GM12801 (cell line): Measurements from ENCODE around the gene RFC4.

Experiments used
- TF ChIP-seq, protein P1 (sequence below): IDR thresholded peaks from one replicate; pipeline ENCODE4 v1.5.1; 2011; ENCODE audit warnings: control low read depth; ENCODE audit not compliant: insufficient read length; ENCODE audit errors: extremely low read depth

The RFC4 gene, protein sequence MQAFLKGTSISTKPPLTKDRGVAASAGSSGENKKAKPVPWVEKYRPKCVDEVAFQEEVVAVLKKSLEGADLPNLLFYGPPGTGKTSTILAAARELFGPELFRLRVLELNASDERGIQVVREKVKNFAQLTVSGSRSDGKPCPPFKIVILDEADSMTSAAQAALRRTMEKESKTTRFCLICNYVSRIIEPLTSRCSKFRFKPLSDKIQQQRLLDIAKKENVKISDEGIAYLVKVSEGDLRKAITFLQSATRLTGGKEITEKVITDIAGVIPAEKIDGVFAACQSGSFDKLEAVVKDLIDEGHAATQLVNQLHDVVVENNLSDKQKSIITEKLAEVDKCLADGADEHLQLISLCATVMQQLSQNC

DNA sequence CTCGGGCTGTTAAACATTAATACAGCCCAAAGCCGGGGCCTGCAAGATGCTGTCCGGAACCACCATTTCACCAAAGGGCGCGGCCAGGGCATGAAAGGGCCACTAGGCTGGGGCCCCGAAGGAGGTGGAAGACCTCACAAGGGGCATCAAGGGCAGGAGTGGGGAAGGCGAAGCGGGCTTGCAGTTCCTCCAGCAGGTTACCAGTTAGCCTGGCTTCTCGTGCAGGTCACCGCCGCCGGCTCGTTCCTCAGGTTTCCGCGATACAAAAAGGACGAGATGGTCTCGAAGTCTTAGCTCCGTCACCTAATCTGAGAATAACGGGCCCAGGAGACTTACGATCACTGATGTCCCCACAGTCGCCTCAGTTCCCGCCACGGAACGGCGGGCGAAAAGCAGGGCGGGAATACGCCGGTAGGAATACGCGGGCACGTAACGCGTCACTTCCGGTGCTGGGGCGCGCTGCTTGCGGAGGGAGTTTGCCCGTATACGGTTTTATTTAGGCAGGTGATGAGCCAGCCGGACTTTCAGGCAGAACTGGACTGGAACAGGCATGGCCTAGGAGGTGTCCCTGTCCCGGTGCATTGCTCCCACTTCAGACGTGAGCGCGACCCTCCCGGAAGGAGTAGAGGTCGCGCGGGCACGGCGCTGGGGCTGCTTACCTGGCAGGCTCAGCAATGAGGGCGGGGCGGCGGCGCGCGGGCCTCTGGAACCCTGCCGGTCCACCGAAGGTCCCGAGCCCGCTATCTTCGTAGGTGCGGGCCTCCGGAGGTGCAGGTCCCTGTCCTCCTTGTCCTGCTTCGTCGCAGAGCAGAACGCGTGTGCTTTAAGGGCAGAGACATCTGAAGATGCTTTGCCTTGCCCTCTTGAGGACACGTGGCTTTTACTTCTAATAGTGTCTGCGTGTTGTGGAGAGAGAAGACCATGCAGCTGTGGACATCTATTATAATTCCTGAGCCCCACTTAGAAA is at the start of gene RFC4:
Gene RFC4, minus strand, starts transcription at position 394 of the 967 bp plus-strand sequence. CDS start 1,769 bp downstream, outside the sequence.
- TF ChIP-seq, protein P1, sequence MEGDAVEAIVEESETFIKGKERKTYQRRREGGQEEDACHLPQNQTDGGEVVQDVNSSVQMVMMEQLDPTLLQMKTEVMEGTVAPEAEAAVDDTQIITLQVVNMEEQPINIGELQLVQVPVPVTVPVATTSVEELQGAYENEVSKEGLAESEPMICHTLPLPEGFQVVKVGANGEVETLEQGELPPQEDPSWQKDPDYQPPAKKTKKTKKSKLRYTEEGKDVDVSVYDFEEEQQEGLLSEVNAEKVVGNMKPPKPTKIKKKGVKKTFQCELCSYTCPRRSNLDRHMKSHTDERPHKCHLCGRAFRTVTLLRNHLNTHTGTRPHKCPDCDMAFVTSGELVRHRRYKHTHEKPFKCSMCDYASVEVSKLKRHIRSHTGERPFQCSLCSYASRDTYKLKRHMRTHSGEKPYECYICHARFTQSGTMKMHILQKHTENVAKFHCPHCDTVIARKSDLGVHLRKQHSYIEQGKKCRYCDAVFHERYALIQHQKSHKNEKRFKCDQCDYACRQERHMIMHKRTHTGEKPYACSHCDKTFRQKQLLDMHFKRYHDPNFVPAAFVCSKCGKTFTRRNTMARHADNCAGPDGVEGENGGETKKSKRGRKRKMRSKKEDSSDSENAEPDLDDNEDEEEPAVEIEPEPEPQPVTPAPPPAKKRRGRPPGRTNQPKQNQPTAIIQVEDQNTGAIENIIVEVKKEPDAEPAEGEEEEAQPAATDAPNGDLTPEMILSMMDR = no peak

DNA sequence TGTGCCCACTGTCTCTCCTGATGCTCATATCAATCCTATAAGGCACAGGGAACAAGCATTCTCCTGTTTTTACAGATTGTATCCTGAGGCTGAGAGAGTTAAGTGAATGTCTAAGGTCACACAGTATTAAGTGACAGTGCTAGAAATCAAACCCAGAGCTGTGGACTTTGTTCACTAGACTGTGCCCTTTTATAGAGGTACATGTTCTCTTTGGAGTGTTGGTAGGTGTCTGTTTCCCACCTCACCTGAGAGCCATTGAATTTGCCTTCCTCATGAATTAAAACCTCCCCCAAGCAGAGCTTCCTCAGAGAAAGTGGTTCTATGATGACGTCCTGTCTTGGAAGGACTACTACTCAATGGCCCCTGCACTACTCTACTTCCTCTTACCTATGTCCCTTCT is 48.7 kb upstream of the RFC4 start:
- TF ChIP-seq, protein P1 = no peak

DNA sequence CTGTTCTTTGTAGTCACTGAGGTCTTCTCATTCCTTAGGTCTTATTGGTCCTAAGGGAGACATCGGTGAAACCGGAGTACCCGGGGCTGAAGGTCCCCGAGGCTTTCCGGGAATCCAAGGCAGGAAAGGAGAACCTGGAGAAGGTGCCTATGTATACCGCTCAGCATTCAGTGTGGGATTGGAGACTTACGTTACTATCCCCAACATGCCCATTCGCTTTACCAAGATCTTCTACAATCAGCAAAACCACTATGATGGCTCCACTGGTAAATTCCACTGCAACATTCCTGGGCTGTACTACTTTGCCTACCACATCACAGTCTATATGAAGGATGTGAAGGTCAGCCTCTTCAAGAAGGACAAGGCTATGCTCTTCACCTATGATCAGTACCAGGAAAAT is 47.9 kb upstream of the RFC4 start:
- TF ChIP-seq, protein P1 = no peak

DNA sequence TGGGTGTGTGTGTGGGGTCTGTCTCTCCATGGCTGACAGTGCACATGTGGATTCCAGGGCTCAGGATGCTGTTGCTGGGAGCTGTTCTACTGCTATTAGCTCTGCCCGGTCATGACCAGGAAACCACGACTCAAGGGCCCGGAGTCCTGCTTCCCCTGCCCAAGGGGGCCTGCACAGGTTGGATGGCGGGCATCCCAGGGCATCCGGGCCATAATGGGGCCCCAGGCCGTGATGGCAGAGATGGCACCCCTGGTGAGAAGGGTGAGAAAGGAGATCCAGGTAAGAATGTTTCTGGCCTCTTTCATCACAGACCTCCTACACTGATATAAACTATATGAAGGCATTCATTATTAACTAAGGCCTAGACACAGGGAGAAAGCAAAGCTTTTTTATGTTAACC is 46.7 kb upstream of the RFC4 start:
- TF ChIP-seq, protein P1 = no peak

DNA sequence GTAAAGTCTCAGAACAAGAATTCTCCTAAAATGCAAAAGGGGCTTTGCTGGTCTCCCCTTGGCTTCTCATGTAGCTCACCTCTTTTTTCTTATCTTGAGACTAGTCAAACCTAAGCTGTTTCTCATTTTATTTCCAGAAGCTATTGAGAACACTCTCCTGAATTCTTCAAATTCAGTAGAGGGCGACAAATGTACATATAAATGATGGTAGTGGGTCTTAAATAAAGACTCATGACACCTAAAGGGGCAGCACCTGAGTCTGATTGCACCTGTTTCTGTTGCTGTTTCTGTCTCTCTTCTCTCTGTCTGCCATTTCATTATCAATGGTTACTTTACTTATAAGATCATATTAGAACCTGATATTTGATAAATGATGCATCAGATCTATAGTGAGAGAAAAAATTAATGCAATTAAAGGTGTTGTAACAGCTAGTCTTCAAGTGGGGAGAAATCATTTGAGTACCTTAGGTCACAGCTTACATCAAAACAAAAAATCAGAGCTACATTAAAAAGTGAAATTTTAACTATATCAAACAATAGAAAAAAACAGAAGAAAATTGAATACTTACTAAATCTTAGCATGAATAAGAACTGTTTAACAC is 43.2 kb upstream of the RFC4 start:
- TF ChIP-seq, protein P1 = no peak

DNA sequence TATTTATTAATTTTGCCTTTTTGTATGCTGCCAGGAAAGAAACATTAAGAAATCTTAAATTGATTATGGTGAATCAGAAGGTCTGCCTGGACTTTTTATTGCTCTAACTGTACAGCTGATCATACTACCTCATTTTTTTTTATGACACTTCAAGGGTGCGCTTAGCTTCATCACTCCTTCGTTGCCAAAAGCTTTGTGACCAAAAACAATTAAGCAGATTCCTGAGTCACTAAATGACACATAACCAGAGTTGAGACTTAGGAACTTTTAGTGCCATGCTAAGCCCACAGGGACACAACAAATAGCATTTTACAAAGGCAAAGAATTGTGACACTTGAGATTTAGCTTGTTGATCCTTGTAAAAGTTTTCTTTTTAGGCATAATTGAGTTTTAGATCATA is 41.2 kb upstream of the RFC4 start:
- TF ChIP-seq, protein P1 = no peak

DNA sequence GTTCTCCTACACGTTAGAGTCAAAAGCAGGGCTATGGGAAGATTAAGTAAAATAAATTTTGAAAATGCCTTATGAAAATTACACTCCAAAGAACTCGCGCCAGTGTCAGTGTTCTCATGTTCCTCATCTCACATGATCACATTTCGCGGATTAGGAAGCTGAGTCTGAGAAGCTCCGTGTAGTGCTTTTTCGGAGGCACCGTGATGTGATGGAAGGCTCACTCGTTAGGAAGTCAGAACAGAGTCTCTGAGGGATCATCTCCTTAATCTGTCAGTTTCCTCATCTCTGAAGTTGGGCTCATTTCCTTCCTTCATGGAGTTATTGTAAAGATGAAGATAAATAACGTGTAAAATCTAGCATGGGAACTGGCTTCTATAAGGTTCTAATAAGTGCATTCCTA is 39.5 kb upstream of the RFC4 start:
- TF ChIP-seq, protein P1 = no peak
